Lower leg skin (tissue), 4 donors: ENCODE results near the gene ARHGDIB. TPM values are rescaled to one million over a fixed set of nuclear protein-coding genes. Genes with fewer than 3 reads are reported as not detected.

Experiments
- DNase-seq, 2 donors: peaks; one replicate each; pipeline ENCODE4 v3.0.0-alpha.2; 2019; ENCODE audit warnings: low spot score in 2 of 2
- H3K4me3 ChIP-seq: fragments of 200-600 bp; sonication (generic); 2 replicates; pipeline ENCODE4 v1.5.1; 2017; ENCODE audit warnings: mild to moderate bottlenecking, low read depth; ENCODE audit not compliant: poor library complexity, severe bottlenecking
- POLR2A ChIP-seq, 2 donors: fragments of 450-650 bp; IDR thresholded peaks; one replicate each; pipeline ENCODE4 v1.6.1; 2016 to 2017; ENCODE audit warnings: antibody characterized with exemption in 2 of 2, mild to moderate bottlenecking in 1 of 2, moderate library complexity in 1 of 2
- WGBS, 2 donors: methylation state at CpG; one replicate each; pipeline ENCODE4 v1.1.5; 2018; 5-methylcytosine and 5-hydroxymethylcytosine counted together
- intact Hi-C: fragments of 100-400 bp; cut with DNase I; formaldehyde crosslinking; loops from one replicate; pipeline ENCODE4 v1.15.0; 2023; ENCODE audit warnings: low total_unique reads
- total RNA-seq, 4 donors: library from RNA; depleted of rRNA; stranded (reverse); fragments of >200 nt; gene quantifications; one replicate each; pipeline ENCODE4 v1.1.0, GENCODE V29; 2016
- TF ChIP-seq, protein P1 (sequence below), 3 donors: fragments of 450-650 bp; IDR thresholded peaks; one replicate each; pipeline ENCODE4 v1.5.1; 2016; ENCODE audit warnings: antibody characterized with exemption in 3 of 3, mild to moderate bottlenecking in 3 of 3, moderate library complexity in 2 of 3

Gene ARHGDIB
- total RNA-seq, 4 donors from 2014 or later = 44.9 to 84.7 (median 82.1) TPM

GRCh38 chr12:14963520-14963919, 2.1 kb upstream of the ARHGDIB start:
- DNase-seq = no peak
- no peak for TF ChIP-seq POLR2A (IDR thresholded peaks at IDR 0.05)
- TF ChIP-seq, protein P1, sequence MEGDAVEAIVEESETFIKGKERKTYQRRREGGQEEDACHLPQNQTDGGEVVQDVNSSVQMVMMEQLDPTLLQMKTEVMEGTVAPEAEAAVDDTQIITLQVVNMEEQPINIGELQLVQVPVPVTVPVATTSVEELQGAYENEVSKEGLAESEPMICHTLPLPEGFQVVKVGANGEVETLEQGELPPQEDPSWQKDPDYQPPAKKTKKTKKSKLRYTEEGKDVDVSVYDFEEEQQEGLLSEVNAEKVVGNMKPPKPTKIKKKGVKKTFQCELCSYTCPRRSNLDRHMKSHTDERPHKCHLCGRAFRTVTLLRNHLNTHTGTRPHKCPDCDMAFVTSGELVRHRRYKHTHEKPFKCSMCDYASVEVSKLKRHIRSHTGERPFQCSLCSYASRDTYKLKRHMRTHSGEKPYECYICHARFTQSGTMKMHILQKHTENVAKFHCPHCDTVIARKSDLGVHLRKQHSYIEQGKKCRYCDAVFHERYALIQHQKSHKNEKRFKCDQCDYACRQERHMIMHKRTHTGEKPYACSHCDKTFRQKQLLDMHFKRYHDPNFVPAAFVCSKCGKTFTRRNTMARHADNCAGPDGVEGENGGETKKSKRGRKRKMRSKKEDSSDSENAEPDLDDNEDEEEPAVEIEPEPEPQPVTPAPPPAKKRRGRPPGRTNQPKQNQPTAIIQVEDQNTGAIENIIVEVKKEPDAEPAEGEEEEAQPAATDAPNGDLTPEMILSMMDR (IDR thresholded peaks at IDR 0.05) = no peak
- no peak overlapping the region for H3K4me3 ChIP-seq
- intact Hi-C loops = no loop called here
- WGBS, 2 donors = 90 to 91% methylated on average over 7 of the region's 7 CpGs

- TF ChIP-seq, protein P1 (IDR thresholded peaks at IDR 0.05) = no peak
- no peak for TF ChIP-seq POLR2A (IDR thresholded peaks at IDR 0.05)
- intact Hi-C loops = no loop called here
- 88 to 96% methylated on average over 3 of the region's 3 CpGs for WGBS, 2 donors
Observed at GRCh38 chr12:14962797-14963196, 1.4 kb upstream of the ARHGDIB start.

DNA sequence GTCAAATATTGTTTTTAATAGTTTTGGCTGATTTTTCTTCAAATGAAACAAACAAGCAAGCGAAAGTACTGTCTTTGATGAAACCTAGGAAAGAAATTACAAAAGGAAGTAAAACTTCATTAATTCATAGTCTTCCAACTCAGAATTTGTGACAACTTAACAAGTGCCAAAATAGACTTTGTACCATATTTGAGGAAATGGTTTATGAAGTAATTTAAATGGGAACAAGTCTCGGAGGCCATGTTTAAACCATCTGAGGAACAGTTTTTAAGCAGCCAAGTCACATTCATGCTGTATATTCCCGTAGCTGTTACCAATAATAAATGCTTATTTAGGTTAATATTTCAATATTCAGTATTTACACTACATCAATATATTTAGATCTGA, 745 bp upstream of the ARHGDIB start:
- WGBS, 2 donors = 56 to 59% methylated on average over 3 of the region's 3 CpGs
- H3K4me3 ChIP-seq = no peak overlapping the region
- intact Hi-C loops = no loop called here

More at GRCh38 chr12:14962797-14963196, 1.4 kb upstream of the ARHGDIB start:
- no peak overlapping the region for H3K4me3 ChIP-seq
- no peak for DNase-seq

DNA sequence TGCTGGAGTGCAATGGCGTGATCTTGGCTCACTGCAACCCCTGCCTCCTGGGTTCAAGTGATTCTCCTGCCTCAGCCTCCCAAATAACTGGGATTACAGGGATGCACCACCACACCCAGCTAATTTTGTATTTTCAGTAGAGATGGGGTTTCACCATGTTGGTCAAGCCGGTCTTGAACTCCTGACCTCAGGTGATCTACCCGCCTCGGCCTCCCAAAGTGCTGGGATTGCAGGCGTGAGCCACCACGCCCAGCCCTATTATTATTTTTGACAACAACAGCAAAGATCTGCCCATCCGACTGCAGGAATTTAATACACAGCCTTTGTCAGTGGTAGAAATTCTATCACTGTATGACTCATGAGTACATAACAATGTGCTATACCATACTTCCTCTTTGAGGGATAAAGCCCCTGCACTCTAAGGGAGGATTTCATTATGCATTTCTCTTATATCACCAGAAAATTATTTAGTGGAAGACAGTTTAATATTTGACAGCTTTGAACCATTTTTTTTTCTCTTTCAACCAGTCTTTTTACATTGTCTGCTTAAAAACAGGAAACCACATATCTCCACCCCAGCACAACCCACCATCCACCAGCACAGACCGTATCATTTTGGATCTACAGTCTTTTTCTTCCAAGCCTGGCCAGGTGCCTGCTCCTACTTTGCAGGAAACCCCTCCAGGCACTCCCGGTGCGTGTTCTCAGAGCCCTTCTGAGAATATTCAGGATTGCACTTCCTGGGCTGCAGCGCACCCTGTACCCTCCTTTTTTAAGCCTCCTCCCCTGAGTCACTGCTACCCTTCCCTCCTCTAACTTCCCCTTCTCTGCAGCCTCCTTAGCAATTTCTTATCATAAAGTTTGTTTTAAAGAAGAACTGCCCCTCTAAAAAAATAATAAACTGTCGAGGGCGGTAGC, 594 bp downstream of the ARHGDIB start:
- intact Hi-C loops = no loop called here
- no peak for TF ChIP-seq POLR2A (IDR thresholded peaks at IDR 0.05)
- TF ChIP-seq, protein P1 (IDR thresholded peaks at IDR 0.05) = no peak
- WGBS, 2 donors = 31 to 37% methylated on average over 13 of the region's 13 CpGs
- no peak for DNase-seq
- peak overlapping the region; percentile 33 for H3K4me3 ChIP-seq

More for the DNA sequence above, 745 bp upstream of the ARHGDIB start:
- no peak for DNase-seq
- TF ChIP-seq, protein P1 (IDR thresholded peaks at IDR 0.05) = no peak
- TF ChIP-seq POLR2A (IDR thresholded peaks at IDR 0.05) = no peak

- H3K4me3 ChIP-seq = no peak overlapping the region
- intact Hi-C loops = no loop called here
- DNase-seq = no peak
- WGBS, 2 donors = 75 to 82% methylated on average over 4 of the region's 4 CpGs
- TF ChIP-seq, protein P1 (IDR thresholded peaks at IDR 0.05) = no peak
- TF ChIP-seq POLR2A (IDR thresholded peaks at IDR 0.05) = no peak
Observed at GRCh38 chr12:14959916-14960496, 1.4 kb downstream of the ARHGDIB start.
